ENCODE measurements around the gene QSER1.

QSER1 gene

GRCh38 chr11:33001751-33002542 is 109.3 kb downstream of the QSER1 start:
- no peak for TF ChIP-seq CTCF (IDR thresholded peaks at IDR 0.05; ENCODE audit: low read depth, low read length)
- no peak for DNase-seq (ENCODE audit: low read depth, low spot score)
- no peak overlapping the region for H3K4me3 ChIP-seq (ENCODE audit: low read depth, low read length)
- in situ Hi-C loops (cut with HindIII; ENCODE audit: low sequenced_read_pairs) = no loop called here

GRCh38 chr11:33005175-33005574 is 112.6 kb downstream of the QSER1 start:
- H3K4me3 ChIP-seq (ENCODE audit: low read depth, low read length) = no peak overlapping the region
- TF ChIP-seq CTCF (IDR thresholded peaks at IDR 0.05; ENCODE audit: low read depth, low read length) = no peak
- in situ Hi-C loops (cut with HindIII; ENCODE audit: low sequenced_read_pairs) = no loop called here
- DNase-seq (ENCODE audit: low read depth, low spot score) = no peak

- DNase-seq (ENCODE audit: low read depth, low spot score) = no peak
- no peak overlapping the region for H3K4me3 ChIP-seq (ENCODE audit: low read depth, low read length)
- in situ Hi-C loops (cut with HindIII; ENCODE audit: low sequenced_read_pairs) = no loop called here
- no peak for TF ChIP-seq CTCF (IDR thresholded peaks at IDR 0.05; ENCODE audit: low read depth, low read length)
Measured at GRCh38 chr11:33006010-33006409, 113.4 kb downstream of the QSER1 start.

- no peak for DNase-seq (ENCODE audit: low read depth, low spot score)
- H3K4me3 ChIP-seq (ENCODE audit: low read depth, low read length) = no peak overlapping the region
- in situ Hi-C loops (cut with HindIII; ENCODE audit: low sequenced_read_pairs) = no loop called here
- no peak for TF ChIP-seq CTCF (IDR thresholded peaks at IDR 0.05; ENCODE audit: low read depth, low read length)
Measured at GRCh38 chr11:33013755-33014154, 121.1 kb downstream of the QSER1 start.

- TF ChIP-seq CTCF (IDR thresholded peaks at IDR 0.05; ENCODE audit: low read depth, low read length) = no peak
- DNase-seq (ENCODE audit: low read depth, low spot score) = peak; percentile 89
- peak within 1 kb of the TSS; percentile 61 for H3K4me3 ChIP-seq (ENCODE audit: low read depth, low read length)
- in situ Hi-C loops (cut with HindIII; ENCODE audit: low sequenced_read_pairs) = no loop called here
Measured at GRCh38 chr11:33015621-33016551, 123.3 kb downstream of the QSER1 start, which contains the start of gene DEPDC7. TSS of gene DEPDC7 (plus strand) at chr11:33015878. CDS start at chr11:33015956, 78 bp downstream.

- TF ChIP-seq CTCF (IDR thresholded peaks at IDR 0.05; ENCODE audit: low read depth, low read length) = no peak
- in situ Hi-C loops (cut with HindIII; ENCODE audit: low sequenced_read_pairs) = no loop called here
- no peak for DNase-seq (ENCODE audit: low read depth, low spot score)
- peak overlapping the region; percentile 61 for H3K4me3 ChIP-seq (ENCODE audit: low read depth, low read length)
Measured at GRCh38 chr11:33016654-33017053, 124.0 kb downstream of the QSER1 start.

Data from astrocyte of the spinal cord (primary cell).